Neural cell (in vitro differentiated cells): ENCODE data around the gene ARSB. TPM values are rescaled to one million over a fixed set of nuclear protein-coding genes. Genes with fewer than 3 reads are reported as not detected.

ENCODE experiments used
- H2AFZ ChIP-seq: fragments of 200-600, 300-800 bp; sonication (generic), shearing (Covaris generic); 2 replicates; pipeline ENCODE4 v1.6.0; 2014; ENCODE audit warnings: low read depth, mild to moderate bottlenecking, antibody characterized with exemption, low read length, moderate library complexity
- H3F3A ChIP-seq: fragments of 200-600 bp; shearing (Covaris generic); 2 replicates; pipeline ENCODE4 v1.6.1; 2016; ENCODE audit warnings: mild to moderate bottlenecking, moderate library complexity, mixed read lengths, antibody characterized with exemption, low read length; ENCODE audit not compliant: insufficient read depth, poor library complexity, severe bottlenecking
- H3K27ac ChIP-seq: fragments of 200-600, 300-800 bp; sonication (generic), shearing (Covaris generic); 2 replicates; pipeline ENCODE4 v1.5.1; 2014; ENCODE audit warnings: mild to moderate bottlenecking, low read length, moderate library complexity
- H3K27me3 ChIP-seq: fragments of 300-800, 200-600 bp; sonication (generic), shearing (Covaris generic); 2 replicates; pipeline ENCODE4 v1.6.0; 2014; ENCODE audit warnings: mild to moderate bottlenecking, low read depth, low read length, moderate library complexity; ENCODE audit not compliant: insufficient read depth
- H3K36me3 ChIP-seq: fragments of 300-800, 200-600 bp; sonication (generic), shearing (Covaris generic); 2 replicates; pipeline ENCODE4 v1.5.1; 2014; ENCODE audit warnings: mild to moderate bottlenecking, antibody characterized with exemption, low read length, moderate library complexity; ENCODE audit not compliant: insufficient read depth
- H3K4me2 ChIP-seq: fragments of 300-800, 200-600 bp; sonication (generic), shearing (Covaris generic); 2 replicates; pipeline ENCODE4 v1.6.0; 2014; ENCODE audit warnings: mild to moderate bottlenecking, low read length
- H3K4me3 ChIP-seq: fragments of 300-800, 200-600 bp; sonication (generic), shearing (Covaris generic); 2 replicates; pipeline ENCODE4 v1.5.1; 2014; ENCODE audit warnings: mild to moderate bottlenecking, low read length, moderate library complexity
- H3K79me2 ChIP-seq: fragments of 200-600 bp; shearing (Covaris generic); replicated peaks from 2 replicates; pipeline ENCODE4 v1.6.0; 2014; ENCODE audit warnings: mild to moderate bottlenecking, low read length, moderate library complexity; ENCODE audit not compliant: insufficient read depth
- H3K9ac ChIP-seq: fragments of 300-800, 200-600 bp; sonication (generic), shearing (Covaris generic); 2 replicates; pipeline ENCODE4 v1.6.1; 2016; ENCODE audit warnings: mild to moderate bottlenecking, low read length, mixed read lengths
- H3K9me2 ChIP-seq: fragments of 200-600 bp; shearing (Covaris generic); 2 replicates; pipeline ENCODE4 v1.6.1; 2016; ENCODE audit warnings: mild to moderate bottlenecking, low read length, mixed read lengths; ENCODE audit not compliant: insufficient read depth
- H3K9me3 ChIP-seq: fragments of 200-600, 300-800 bp; sonication (generic), shearing (Covaris generic); 2 replicates; pipeline ENCODE4 v1.6.1; 2016; ENCODE audit warnings: mild to moderate bottlenecking, mixed run types, low read length, moderate library complexity, mixed read lengths
- H4K20me1 ChIP-seq: fragments of 200-600 bp; shearing (Covaris generic); 2 replicates; pipeline ENCODE4 v1.6.1; 2016; ENCODE audit warnings: mild to moderate bottlenecking, mixed run types; ENCODE audit not compliant: insufficient read depth
- CTCF ChIP-seq: fragments of 450-650 bp; IDR thresholded peaks from 2 replicates; pipeline ENCODE4 v1.5.1; 2014; ENCODE audit warnings: antibody characterized with exemption, mild to moderate bottlenecking, moderate library complexity; ENCODE audit not compliant: poor library complexity, severe bottlenecking
- EP300 ChIP-seq: fragments of 450-650 bp; conservative IDR thresholded peaks from 2 replicates; pipeline ENCODE4 v1.6.1; 2014; ENCODE audit warnings: antibody characterized with exemption, mild to moderate bottlenecking, moderate library complexity; ENCODE audit not compliant: poor library complexity, severe bottlenecking
- EZH2 ChIP-seq: fragments of 200-600, 300-800 bp; shearing (Covaris generic), sonication (generic); IDR thresholded peaks from 2 replicates; pipeline ENCODE4 v1.6.1; 2014; ENCODE audit warnings: antibody characterized with exemption, low read length, borderline replicate concordance, mild to moderate bottlenecking; ENCODE audit not compliant: insufficient read depth, poor library complexity, severe bottlenecking
- MXI1 ChIP-seq: fragments of 450-650 bp; conservative IDR thresholded peaks from 2 replicates; pipeline ENCODE4 v1.6.1; 2014; ENCODE audit warnings: antibody characterized with exemption, mild to moderate bottlenecking; ENCODE audit not compliant: poor library complexity, severe bottlenecking
- POLR2AphosphoS5 ChIP-seq: IDR thresholded peaks from 2 replicates; pipeline ENCODE4 v1.6.1; 2012
- RAD21 ChIP-seq: fragments of 450-650 bp; conservative IDR thresholded peaks from 2 replicates; pipeline ENCODE4 v1.6.1; 2014; ENCODE audit warnings: antibody characterized with exemption, mild to moderate bottlenecking, moderate library complexity
- SMC3 ChIP-seq: fragments of 450-650 bp; conservative IDR thresholded peaks from 2 replicates; pipeline ENCODE4 v1.6.1; 2014; ENCODE audit warnings: antibody characterized with exemption, mild to moderate bottlenecking, moderate library complexity; ENCODE audit not compliant: poor library complexity
- TAF1 ChIP-seq: IDR thresholded peaks from 2 replicates; pipeline ENCODE4 v1.6.1; 2012; ENCODE audit warnings: low read depth
- polyA plus RNA-seq: library from polyadenylated mRNA; depleted of rRNA; stranded (reverse); fragments of >200 nt; gene quantifications from 2 replicates; pipeline ENCODE4 v1.2.3, GENCODE V29; 2014
- TF ChIP-seq, protein P1 (sequence below): IDR thresholded peaks from 2 replicates; pipeline ENCODE4 v1.6.1; 2012; ENCODE audit warnings: borderline replicate concordance

The ARSB gene
- polyA plus RNA-seq, 1 donor from 2014 or later = 8.7 TPM

DNA sequence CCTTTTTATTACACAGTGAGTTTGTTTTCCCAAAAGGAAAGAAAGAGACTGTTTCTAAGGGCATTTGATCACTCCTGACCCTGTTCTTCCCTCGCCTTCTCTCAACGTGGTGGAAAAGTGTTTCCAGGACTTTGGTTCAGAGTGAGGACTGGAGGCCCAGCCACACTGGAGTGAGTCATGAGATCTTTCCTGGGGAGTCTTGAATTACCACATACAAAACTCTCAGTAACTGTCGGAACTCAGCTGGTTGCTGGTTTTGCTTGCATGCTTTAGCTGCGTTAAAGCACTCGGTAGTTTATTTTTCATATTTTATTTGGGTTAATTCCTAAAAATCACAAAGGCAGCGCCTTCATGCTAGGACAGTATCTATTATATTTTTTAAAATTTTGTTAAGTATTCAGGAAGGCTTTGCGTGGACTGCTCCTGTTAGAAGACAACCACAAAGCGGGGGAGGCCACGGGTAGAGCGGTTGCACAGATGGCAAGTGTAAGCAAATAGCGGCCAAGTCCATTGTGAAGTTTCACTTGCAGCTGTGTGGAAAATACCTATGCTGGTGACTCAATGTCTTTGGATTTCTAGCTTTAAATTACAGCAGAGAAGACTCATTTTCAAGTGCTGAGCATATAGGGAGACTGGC is 77.7 kb downstream of the ARSB start:
- Histone ChIP-seq H2AFZ (no peak overlapping the region), H3K9me3 (no peaks in the 10 kb centered on the region), H3K4me3 (no peak overlapping the region), H3K27ac (no peak overlapping the region), H3F3A (no peaks in the 10 kb centered on the region), H3K79me2 (no peaks in the 10 kb centered on the region), H3K36me3 (no peaks in the 10 kb centered on the region), H3K9ac (no peak overlapping the region), H3K9me2 (no peaks in the 10 kb centered on the region), H4K20me1 (no peaks in the 10 kb centered on the region), H3K27me3 (no peaks in the 10 kb centered on the region), H3K4me2 (no peak overlapping the region)
- TF ChIP-seq CTCF (no peak), MXI1 (no peak), RAD21 (no peak), EZH2 (no peak), TAF1 (no peak), POLR2AphosphoS5 (no peak), SMC3 (no peak), EP300 (no peak)
- TF ChIP-seq, protein P1, sequence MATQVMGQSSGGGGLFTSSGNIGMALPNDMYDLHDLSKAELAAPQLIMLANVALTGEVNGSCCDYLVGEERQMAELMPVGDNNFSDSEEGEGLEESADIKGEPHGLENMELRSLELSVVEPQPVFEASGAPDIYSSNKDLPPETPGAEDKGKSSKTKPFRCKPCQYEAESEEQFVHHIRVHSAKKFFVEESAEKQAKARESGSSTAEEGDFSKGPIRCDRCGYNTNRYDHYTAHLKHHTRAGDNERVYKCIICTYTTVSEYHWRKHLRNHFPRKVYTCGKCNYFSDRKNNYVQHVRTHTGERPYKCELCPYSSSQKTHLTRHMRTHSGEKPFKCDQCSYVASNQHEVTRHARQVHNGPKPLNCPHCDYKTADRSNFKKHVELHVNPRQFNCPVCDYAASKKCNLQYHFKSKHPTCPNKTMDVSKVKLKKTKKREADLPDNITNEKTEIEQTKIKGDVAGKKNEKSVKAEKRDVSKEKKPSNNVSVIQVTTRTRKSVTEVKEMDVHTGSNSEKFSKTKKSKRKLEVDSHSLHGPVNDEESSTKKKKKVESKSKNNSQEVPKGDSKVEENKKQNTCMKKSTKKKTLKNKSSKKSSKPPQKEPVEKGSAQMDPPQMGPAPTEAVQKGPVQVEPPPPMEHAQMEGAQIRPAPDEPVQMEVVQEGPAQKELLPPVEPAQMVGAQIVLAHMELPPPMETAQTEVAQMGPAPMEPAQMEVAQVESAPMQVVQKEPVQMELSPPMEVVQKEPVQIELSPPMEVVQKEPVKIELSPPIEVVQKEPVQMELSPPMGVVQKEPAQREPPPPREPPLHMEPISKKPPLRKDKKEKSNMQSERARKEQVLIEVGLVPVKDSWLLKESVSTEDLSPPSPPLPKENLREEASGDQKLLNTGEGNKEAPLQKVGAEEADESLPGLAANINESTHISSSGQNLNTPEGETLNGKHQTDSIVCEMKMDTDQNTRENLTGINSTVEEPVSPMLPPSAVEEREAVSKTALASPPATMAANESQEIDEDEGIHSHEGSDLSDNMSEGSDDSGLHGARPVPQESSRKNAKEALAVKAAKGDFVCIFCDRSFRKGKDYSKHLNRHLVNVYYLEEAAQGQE = no peak

- Histone ChIP-seq H3K4me2 (no peak overlapping the region), H3K9me3 (no peaks in the 10 kb centered on the region), H3K79me2 (no peaks in the 10 kb centered on the region), H3K4me3 (no peak overlapping the region), H4K20me1 (no peaks in the 10 kb centered on the region), H3F3A (no peaks in the 10 kb centered on the region), H3K27me3 (no peaks in the 10 kb centered on the region), H2AFZ (no peak overlapping the region), H3K27ac (no peak overlapping the region), H3K36me3 (no peaks in the 10 kb centered on the region), H3K9ac (no peak overlapping the region), H3K9me2 (no peaks in the 10 kb centered on the region)
- TF ChIP-seq CTCF (no peak), EP300 (no peak), TAF1 (no peak), EZH2 (no peak), POLR2AphosphoS5 (no peak), MXI1 (no peak), RAD21 (no peak), SMC3 (no peak)
- TF ChIP-seq, protein P1 = no peak
Measured at GRCh38 chr5:78905084-78905938, 79.8 kb downstream of the ARSB start.
